HL-60/S4 (cell line): ENCODE measurements around the gene ITGA8.
"Not testable (repeated sequence)": the region's sequence is repeated elsewhere in the genome, so short reads cannot be mapped to it uniquely, and the experiment has no call there.

Source experiments
- in situ Hi-C: fragments of 300-500 bp; cut with MboI; formaldehyde crosslinking; loops from 2 replicates; pipeline ENCODE4 v1.14.3; 2022; ENCODE audit warnings: low sequenced_read_pairs

The ITGA8 gene

DNA sequence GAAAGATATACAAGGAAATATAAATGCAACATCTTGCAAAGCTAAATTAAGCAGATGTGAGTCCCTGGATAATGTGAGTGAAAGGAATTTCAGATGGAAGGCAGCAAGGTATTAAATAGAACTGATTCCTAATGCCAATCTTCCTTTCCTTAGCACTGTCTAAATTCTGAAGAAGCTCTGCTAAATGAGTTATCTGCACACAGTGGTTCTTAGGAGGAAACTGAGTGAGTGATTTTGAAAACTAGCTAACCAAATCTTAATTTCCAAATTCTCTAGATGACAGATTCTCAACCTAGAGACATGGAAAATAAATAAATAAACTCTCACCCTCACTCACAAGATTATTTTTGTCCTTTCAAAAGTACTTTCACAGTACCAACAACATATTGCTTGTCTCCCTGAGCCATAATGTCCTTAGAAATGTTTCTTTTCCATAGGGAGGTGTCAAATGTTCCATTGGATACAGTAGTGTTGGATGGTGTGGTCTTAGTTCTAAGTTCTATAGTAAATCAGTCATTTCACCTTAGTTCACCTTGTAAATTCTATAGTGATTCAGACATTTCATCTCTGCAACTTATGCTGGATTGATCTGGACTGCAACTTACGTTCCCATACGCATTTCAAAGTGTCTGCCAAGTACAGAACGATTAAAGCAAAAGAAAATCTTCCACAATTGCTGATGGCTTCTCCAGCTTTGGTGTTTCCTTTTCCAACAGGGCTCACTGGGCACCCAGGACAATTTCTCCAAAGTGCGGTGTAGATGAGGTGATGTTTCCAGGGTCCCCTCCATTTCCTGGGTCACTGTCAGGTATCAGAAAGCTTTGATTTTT lies 203.3 kb downstream of the ITGA8 start:
- in situ Hi-C loops: no loop called here

DNA sequence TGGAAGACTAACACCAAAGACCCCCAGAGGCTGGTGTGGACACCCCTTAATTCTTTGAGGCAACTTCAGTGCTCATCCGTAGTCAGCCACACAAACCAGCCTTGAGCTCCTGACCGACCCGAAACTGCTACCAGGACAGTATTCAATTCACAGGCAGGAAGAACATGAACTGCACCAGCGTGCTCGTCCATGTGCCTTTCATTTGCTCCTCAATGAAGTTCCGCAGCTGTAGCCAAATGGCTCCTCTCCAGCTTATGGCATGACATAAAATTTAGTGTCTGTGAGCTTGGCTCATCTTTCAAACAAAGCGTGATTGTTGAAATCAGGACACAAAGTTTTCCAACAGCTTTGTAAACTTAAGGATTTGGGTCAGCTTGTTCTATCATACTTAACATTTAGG lies 204.5 kb downstream of the ITGA8 start:
- in situ Hi-C loops: no loop called here

DNA sequence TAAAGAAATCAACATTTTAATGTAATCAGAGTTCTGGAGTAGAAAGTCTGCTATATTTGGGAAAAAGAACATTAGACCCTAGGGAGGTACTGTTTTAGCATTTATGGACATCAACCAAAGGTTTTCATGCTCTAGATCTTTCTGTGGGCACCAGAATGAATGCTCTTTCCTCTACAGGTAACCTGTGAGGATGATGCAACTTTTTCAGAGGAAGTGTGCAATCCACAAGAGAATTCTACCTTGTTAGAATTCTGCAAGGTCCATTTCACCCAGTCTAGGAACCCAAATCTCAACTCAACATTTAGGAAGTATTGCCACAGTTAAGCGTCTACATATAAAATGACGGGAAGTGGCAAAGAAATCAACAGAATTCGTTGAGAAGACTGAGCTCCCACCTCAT lies 208.8 kb downstream of the ITGA8 start:
- in situ Hi-C loops: no loop called here

DNA sequence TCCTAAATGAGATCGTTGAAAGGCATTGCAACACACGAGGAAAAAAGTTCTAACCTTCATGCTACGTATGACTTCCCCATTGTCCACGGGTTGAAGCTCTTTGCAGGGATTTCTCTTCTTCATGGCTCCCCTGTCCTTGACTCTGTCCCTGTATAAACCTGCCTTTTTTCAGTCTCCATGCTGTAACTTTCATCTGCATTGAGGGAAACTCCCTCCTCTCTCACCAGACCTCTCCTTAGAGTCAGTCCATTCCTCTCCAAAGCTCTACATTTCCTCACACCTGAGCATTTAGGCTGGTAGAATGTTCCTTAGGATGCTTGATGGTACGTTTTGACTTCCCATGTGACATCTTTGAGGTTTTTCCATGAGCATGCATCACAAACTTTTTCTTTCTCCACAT lies 214.4 kb downstream of the ITGA8 start:
- in situ Hi-C loops: no loop called here

DNA sequence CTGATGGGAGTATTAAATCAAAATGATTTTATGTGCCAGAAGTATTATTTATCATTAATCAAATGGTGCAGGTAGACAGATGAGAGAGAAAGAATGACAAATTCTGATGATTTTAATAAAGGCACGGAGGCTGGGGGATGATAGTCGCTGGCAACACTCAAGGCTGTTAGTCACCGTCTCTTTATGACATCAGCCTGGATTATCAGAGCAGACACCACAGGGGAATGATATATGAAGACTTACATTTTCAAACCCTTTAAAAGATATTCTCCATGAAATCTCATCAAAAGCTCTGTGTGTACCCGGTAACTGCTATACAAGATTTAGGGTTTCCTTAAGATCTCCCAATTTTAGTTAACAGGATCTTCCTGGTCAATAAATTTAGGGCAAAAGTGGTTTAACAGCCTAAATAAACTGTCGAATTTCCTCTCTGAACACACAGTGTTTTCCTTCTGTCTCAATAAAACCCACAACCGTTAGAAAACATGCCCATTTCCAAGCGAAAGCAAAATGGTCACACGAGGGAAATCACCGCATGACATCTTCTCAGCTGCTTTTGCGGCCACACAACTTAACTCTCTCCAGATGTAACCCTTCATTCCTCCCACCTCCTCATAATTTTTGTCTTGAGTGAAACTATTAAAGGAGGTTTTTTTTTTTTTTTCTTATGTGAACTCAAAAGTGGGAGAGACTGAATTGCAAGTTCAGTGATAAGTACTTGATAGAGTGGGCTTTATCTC lies 215.5 kb downstream of the ITGA8 start:
- in situ Hi-C loops: no loop called here

DNA sequence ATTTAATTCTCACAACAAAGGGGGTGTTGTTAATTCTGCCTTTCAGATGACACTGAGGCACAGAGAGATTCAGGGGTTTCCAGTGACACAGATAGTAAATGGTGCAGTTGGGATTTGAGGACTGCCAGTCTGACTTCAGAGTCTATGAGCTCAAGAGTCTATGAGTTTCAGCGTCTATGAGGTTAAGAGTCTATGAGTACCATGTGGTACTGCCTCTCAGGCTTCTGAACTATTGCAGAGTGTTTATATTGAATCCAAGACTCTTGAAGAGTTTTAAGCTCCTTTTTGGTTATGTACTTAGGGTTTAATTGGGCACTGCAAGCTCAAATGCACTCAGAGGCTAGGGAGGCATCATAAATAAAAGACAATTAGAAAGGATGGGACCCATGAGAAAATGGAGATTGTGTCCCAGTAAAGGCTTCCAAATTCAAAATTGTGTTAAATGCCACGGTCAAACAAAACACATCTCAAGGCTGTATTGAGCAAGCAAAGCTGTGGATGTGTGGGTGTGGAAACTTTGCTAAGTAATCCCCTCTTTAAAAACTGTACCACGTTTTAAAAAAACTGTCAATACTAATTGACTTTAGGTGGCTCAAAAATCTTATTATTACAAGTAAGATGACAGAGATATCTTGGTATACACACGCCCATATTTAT lies 224.7 kb downstream of the ITGA8 start:
- in situ Hi-C loops: no loop called here

DNA sequence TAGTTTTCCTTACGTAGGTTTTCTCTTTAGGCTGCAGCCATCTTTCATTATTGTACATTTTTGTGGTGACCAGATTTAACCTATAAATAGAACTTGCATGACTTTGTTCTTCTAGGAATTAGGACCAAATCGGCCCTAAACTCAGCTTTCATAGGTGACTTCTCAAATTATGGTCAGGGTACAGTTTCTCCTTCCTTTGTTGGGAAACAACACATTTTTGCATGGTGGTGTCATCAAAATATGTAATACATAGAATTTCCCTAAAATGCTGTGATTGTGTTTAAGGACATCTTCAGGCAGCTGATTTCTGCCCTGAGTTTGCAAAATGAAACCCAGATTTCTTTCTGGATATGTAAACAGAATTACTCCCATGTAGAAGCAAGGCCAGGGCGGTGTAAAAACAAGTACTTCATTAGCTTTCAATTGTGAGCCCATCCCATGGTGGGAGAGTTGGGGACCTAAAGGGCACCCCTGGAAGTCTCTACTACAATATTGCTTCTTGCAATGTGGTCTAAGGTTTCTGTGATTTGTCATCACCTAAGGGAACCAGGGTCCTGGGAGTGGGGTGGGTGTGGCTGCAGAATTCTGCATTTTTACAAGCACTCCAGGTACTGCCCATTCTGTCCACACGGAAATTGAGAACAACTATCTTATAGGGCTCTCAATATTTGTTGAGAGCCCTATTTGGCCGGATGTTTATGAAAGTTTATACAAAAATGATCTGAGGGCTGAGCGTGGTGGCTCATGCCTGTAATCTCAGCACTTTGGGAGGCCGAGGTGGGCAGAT lies 227.7 kb downstream of the ITGA8 start:
- in situ Hi-C loops: no loop called here

DNA sequence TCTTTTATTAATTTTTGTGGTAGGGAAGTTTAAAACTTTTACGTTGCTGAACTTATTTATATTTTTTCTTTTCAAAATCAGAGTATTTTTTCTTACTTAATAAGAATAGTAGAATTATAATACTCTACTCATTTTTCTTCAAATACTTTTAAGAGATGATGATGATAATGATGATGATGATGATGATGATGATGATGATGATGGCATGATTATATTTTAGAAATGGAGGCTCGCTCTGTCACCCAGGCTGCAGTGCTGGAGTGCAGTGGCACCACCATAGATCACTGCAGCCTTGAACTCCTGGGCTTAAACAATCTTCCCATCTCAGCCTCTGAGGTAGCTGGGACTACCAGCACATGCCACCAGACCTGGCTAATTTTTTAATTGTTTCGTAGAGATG lies 230.3 kb downstream of the ITGA8 start:
- in situ Hi-C loops: no loop called here

DNA sequence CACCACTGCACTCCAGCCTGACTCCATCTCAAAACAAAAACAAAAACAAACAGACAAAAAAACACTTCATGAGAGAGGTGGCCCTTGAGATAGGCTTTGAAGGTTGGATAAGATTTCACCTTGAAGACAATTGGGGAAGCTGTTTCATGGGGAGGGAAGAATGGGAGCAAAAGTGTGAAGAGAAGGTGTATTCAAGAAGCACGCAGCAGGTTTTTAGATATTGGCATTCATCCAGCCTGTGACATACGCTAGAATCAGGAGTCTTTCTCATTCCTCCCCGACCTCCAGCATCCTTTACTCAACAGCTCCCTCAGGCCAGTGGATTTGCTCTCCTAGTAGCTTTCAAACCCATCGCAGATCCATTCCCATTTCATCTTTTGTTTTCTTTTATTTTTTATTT lies 232.3 kb downstream of the ITGA8 start:
- in situ Hi-C loops: no loop called here

DNA sequence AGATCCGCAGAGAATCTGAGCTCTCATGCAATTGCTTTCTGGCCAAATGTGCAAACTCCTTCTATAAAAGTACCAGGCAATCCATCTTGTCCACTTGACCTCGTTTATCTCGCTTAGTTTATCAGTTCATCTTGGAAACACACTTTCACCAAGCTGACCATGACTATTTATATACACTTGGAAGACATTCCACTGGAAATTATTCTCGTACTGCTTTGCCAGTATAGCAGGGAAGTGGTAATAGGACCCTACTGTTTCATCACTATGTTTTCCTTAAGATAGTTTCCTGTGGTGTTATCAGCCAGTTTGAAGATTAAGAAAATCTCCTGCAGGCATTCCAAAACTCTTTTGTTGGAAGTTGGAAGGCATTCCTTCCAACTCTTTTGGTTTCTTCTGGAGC lies 233.3 kb downstream of the ITGA8 start:
- in situ Hi-C loops: no loop called here

DNA sequence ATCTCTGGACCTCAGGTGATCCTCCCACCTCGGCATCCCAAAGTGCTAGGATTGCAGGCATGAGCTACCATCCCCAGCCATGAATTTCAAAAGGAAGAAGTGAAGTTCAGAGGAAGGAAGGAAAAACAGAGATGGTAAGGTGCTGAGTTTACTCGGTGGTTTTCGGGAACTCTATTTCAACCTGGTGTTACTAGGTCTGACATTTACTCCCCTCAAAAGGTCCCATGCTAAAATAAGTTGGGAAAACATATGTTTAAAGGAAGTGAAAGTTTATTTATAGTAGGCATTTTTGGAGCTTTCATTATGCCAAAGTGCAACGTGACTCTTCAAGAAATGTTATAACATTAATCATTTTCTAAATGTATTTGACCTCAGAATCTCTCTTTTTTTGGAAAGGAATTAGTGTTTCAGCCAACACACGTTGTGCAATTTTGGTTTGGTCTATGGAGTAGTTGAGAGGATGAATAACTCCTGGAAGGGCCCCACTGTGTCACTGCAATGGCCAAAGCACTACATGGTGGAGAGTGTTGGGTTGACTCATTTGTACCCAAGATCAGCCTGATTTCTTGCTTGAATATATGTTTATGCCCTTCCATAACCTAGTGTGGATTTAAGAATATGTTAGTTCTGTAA lies 233.9 kb downstream of the ITGA8 start:
- in situ Hi-C loops: no loop called here

DNA sequence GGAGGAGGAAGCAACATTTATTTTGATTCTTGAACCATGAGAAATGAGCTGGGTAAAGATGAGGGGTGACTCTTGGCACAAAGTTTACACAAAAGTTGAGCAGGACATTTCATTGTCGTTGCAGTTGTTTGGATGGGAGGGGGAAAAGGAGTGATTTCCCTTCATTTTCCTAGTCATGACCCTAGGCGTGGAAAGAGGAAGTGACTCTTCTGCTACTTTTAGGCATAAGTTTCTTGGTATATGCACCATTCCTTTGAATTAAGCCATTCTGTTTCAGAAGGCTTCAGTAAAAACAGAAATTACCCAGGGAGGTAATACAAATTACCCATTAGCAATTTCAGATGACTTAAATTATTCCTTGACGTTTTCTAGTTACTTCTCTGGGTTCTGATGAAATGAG lies 234.7 kb downstream of the ITGA8 start:
- in situ Hi-C loops: no loop called here

DNA sequence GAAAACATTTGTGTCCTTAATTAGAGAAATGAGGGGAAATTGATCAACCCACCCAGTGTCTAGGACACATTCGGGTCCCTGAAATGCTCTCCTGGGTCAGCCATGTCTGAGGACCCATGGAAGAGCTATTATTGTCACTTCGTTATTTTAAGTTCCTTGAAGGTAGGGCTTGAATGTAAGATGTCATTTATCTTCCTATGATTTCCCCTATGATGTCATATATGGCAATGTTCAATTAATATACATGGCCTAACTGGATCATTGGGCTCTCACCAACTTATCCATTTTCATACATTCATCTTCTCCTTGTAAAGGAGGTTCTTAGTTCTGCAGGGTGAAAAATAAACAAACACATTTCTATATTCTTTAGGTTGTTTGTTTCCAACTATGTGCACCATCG lies 235.6 kb downstream of the ITGA8 start:
- in situ Hi-C loops: no loop called here

DNA sequence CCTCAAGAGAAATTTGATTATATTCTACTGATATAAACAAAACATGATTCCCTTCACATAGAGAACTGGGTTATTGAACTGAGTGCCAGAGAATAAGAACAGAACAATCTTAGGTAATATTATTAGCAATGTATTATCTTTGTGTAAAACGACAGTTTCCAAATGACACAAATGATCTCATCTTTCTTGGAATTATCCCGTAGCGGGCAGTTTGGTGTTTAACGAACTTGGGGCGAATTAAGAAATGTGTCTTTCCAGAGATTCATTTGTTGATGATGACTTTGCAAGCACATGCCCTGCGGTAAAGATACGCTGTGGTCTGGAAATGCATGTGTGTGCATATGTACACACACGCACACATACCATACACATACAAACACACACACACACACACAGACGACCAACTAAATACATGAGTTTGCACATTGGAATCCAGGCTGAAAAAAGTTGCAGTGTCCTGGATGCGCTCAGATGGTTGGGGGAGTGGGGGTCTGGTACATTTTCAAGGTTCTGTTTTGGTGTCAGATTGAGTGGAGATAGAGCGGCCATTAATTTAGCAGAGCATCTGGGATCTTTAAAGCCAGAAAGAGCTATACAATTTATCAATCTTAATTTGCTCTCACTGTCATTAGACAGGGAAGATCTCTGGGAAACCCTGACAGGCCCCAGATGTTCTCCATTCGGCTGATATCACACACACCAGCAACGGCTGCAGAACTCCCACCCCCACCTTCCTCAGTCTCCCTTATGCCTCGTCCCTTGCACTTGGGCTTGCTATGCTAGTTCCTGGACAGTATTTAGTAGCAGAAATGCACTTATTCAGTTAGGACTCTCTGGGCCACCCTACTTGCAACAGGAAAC lies 236.3 kb downstream of the ITGA8 start:
- in situ Hi-C loops: no loop called here

DNA sequence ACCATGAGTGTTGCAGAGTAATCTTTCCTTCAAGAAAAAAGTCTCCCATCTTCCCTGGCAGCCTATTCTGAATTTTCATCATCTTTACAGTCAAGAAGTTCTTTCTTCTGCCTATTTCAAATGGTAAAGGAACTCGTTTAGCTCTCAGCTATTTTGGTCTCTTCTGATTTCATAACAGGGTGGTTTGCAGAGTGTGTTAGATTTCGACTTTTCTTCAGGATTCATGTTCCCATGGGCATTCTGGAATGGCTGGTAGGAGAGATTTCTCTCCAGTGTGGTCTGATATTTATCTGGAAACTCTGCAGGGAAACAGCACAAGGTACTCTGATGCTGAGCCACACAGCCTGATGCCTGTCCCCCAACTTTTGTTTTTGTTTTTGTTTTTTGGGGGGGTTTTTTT lies 237.6 kb downstream of the ITGA8 start:
- in situ Hi-C loops: no loop called here

DNA sequence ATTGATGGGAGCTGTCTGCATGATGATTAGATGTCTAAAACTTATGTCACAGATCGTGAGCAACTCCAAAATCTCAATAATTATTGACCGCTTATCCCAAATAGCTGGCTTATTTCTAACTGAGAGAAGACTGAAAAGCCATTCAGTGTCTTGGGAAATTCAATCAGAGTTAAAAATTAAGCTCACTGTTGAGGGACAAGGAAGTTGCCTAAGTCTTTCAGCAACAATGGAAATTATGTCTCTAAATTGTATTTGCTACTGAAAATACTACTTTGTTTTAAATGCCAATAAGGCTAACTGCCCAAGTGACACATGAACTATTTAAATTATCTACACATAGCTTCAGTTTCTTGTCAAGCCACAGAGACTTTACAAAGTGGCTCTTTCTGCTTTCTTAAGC lies 240.8 kb downstream of the ITGA8 start:
- in situ Hi-C loops: no loop called here

DNA sequence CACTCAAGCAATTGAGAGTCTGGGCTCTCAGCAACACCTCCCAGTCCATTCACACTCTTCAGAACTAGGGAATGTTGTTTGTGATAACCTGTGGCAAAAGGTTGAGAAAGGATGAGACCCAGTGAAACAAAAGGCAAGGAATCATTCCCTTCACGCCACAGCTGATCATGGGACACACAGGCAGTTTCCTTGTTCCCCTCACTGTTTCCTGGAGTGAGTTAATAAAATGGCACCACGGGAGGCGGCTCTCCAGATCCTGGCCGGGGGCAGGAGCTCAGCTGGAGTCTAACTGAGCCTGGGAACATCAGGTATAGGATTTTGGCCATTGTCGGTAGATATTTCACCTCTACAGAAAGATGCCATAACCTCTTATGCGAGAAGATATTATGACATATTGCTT lies 241.3 kb downstream of the ITGA8 start:
- in situ Hi-C loops: no loop called here

DNA sequence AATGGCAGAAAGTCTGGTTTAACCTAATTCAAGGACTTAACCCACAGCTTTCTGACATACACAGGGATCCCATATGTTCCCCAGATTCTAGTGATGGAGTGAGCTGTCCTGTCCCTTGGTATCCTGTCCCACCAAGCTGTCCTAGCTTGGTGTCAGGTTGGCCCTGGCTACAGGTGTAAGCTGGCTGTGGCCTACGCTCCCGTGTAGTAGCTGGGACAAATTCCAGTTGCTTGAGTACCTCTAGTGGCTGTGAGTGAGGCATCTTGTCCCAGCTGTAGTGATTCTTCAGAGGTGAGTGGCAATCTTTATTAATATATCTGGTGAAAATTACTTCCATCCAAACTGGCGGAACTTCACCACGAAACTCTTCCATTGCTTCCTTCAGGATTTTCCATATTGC lies 243.4 kb downstream of the ITGA8 start:
- in situ Hi-C loops: no loop called here

DNA sequence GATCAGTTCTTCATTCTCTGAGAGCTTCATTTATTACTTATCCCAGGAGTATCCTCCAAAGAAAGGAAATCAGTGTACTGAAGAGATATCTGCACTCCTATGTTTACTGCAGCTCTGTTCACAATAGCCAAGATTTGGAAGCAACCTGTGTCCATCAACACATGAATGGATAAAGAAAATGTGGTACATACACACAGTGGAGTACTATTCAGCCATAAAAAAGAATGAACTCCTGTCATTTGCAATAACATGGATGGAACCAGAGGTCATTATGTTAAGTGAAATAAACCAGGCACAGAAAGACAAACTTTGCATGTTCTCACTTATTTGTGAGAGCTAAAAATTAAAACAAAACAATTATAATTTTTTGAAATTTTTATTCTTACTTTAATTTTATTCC lies 244.3 kb downstream of the ITGA8 start:
- in situ Hi-C loops: not testable (repeated sequence)

DNA sequence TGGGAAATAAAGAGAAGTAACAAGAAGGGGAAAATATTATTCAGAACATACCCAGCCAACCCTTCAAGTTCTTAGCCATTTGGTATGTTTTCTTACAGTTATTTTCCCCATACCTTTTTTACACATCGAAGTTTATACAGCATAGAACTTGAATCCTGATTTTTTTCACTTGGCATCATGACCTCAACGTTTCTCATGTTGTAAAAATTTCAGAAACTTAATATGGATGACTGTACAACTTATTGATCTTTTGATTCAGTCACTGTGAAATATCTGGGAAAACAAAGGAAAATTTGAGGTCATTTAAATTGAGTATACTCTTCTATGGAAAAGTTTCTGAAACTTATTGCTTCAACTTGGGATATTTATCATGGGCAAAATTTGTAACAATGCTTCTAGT lies 245.1 kb downstream of the ITGA8 start:
- in situ Hi-C loops: no loop called here
